Bone marrow (tissue), 2 donors: ENCODE data around the gene COX11.

Experiments
- DNase-seq, 2 donors: peaks; one replicate each; lab custom pipeline; 2025; lab: John Stamatoyannopoulos, UW

COX11 gene

GRCh38 chr17:54968262-54968987 is at the start of gene COX11, which contains the start of gene STXBP4:
COX11 (minus strand) TSS chr17:54968654; CDS start chr17:54968646, 8 bp downstream.
STXBP4 (plus strand) TSS chr17:54968765; CDS start chr17:54986220, 17,455 bp downstream.
- peak; percentile 73 to 89 for DNase-seq

- DNase-seq: no peak
Measured at GRCh38 chr17:55005520-55005919, 37.1 kb upstream of the COX11 start.

GRCh38 chr17:55004484-55004883 is 36.0 kb upstream of the COX11 start:
- no peak for DNase-seq

GRCh38 chr17:55002458-55002857 is 34.0 kb upstream of the COX11 start:
- no peak for DNase-seq

- DNase-seq: no peak
Measured at GRCh38 chr17:54996441-54996840, 28.0 kb upstream of the COX11 start.

DNA sequence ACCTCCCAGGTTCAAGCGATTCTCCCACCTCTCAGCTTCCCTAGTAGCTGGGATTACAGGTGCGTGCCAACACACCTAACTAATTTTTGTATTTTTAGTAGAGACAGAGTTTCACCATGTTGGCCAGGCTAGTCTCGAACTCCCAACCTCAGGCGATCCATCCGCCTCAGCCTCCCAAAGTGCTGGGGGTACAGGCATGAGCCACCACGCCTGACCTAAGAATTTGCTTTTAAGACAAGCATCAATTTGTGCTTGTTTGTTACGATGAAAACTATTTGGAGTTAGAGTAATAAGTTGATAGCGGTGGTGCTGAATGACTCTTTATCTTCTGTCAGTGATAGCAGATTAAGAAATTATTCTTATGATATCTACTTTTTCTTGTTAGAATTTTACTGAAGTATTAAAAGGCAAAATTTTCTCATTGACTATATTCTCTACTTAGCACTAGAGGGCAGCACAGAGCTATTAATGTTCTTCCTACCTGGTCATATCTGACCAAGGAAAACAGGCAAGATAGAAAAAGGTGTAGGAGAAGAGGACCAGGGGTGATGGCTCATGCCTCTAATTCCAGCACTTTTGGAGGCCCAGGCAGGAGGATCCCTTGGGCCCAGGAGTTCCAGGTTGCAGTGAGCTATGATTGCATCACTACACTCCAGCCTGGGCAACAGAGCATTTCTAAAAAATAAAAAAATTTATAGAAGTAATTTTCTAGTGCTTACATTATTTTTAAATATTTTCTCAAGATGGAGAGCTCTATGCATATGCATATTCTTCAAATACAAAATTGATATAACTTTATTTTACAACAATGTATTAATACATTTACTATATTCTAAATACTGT is 24.6 kb upstream of the COX11 start:
- peak in 1 of 2 donors; percentile 48 for DNase-seq

- DNase-seq: no peak
Measured at GRCh38 chr17:54991567-54991966, 23.1 kb upstream of the COX11 start.

GRCh38 chr17:54990118-54990517 is 21.7 kb upstream of the COX11 start:
- no peak for DNase-seq

DNA sequence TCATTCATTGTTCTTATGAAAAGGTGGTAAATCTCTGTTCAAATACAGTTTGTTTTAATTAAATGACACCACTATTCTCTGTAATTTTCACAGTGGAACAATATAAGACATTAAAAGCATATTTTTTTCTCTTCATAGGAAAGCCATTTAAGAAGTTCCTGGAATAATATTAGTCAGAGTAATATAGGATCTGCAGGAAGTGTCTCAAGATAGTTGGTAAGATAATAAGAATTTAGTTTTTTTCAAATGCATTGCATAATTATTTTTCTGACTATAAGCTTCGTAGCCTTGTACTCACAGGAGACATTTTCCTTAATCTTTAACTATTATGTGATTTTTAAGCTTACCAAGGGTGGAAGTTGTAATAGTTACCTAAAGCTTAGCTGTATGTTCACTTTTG is 17.0 kb upstream of the COX11 start:
- DNase-seq: no peak

DNA sequence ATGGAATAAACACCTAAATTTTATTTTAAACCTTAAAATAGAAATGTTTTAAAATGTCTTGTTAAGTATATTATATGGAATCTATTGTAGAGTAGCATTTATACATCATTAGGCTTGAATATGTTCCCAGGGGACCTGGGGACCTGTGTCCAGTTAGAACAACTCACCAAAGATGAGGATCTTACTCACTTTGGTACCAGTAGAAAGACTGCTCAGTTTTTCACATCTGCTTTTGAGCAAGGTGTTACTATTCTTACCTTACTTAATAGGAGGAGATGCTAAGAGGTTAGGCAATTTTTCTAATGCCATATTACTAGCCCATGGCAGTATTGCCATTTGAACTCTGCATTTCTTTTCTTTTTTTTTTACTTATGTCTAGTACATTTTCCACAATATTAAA is 14.8 kb upstream of the COX11 start:
- no peak for DNase-seq

- DNase-seq: no peak
Measured at GRCh38 chr17:54982399-54982798, 13.9 kb upstream of the COX11 start.

DNA sequence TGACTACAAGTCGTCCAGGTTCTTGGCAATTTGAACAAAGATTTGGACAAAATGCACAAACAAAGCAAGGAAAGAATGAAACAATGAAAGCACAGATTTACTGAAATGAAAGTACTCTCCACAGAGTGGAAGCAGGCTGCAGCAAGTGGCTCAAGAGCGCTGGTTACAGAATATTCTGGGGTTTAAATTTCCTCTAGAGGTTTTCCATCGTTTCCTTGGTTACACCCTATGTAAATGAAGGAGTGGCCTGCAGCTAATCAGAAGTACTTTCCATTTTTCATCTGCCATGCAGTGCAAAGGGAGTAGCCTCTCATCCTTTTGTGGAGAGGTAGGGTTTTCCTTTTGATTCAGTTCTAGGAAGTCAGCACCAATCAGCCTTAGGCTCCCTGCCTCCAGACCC is 11.9 kb upstream of the COX11 start:
- no peak for DNase-seq

- DNase-seq: no peak
Measured at GRCh38 chr17:54979657-54980056, 11.2 kb upstream of the COX11 start.

DNA sequence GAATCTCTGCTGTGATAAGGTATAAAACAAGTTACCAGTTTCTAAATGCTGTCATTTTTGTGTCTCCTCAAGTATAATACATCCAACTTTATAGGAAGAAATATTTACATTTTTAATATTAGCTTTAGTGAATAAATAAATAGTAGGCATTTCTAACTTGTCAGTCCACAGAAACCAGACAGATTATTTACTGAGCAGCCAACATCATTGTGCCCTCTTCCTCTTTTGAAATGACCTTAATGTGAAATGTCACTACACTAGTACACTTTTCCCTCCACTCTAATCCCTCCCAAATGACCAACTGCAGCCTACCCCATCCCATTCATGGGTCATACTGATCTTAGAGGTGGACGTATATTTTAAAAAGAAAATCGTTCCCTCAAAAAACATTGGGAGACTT is 9.3 kb upstream of the COX11 start:
- DNase-seq: no peak

DNA sequence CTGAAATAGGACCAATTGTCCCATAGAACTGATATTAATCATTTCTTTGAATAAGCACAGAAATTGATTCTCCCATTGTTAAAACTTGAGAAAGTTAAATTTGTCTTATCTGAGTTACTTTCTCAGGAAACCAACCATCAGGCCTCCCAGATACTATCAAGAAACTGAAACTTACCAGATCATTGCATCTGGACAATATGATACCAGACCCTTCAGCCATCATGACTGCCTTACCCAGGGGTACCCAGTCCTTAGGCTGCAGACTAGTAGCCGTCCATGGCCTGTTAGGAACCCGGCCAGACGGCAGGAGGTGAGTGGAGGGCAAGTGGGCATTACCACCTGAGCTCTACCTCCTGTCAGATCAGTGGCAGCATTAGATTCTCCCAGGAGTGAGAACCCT is 7.9 kb upstream of the COX11 start:
- DNase-seq: no peak

DNA sequence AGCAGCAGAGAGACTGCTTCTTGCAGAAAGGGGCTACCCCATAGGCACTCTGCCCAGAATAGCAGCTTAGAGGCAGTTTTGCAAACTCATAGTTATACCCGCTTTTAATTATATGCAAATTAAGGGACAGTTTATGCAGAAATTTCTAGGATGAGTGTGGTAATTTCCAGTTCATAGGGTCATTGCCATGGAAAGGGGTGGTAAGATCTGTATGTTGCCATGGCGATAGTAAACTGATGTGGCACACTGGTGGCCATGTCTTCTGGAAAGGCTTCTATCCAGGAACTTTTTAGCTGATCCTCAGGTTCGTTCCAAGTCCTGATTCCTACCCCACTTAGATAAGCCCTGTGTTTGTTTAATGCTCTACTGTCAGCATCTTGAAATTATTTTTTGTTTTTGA is 6.3 kb upstream of the COX11 start:
- no peak for DNase-seq

DNA sequence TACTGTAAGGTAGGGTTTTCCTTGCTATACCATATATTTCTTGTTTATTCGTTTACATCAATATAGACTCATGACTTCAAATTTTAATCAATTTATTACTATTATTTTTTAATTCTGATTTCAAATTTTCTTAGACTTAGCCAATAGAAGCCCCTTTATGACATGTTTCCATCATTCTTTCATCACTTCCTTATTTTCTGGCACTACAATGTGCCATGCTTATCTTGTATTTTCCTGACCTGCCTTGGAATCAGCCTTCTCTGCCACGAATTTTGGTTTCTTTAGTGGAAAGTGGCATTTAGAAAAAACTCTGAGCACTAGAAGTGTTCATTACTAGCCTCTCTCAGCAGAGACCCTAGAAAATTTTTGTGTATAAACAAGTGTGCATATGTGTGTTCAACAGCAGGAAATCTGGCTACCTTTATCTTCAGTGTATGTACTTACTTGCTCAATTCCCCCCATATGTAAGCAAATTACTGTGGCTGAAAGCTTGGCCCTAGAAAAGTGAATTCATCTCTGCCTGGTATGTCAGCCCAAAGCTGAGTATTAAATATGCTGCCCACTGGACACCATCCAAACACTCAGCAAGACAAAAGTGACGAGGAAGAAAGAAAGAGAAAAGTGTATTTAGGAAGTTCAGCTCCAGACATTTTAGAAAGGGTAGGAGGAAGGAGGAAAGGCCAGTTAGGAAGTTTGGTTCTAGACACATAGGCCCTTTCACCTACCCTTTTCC is 4.1 kb upstream of the COX11 start:
- DNase-seq: no peak

DNA sequence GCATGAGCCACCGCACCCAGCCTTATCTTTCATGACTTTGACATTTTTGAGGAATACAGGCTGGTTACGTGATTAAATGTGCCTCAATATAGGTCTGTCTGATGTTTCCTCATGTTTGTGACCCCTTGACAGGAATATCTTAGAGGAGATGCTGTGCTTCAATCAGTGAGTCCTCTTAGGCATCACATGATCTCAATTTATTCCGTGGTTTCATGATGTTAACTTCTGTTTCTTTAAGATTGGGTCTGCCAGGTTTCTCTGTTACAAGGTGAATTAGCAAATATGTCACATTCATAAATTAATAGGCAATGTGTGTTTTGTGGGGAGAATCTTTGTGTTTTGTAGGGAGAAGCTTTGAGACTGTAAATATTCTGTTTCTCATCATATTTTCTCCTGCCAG is 3.4 kb upstream of the COX11 start:
- DNase-seq: no peak

DNA sequence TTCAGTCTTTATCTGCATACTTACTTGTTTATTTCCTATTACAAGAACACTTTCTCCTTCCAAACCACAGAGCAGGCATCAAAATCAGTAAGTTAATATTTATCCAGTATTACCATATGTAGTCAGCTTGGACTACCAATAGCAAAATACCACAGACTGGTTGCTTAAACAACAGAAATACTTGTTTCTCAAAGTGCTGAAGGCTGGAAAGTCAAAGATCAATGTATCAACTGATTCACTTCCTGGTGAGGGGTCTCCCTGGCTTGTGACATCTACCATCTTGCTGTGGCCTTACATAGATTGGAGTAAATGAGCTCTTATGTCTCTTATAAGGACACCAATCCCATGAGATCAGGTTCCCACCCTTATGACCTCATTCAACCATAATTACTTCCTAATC is 2.7 kb upstream of the COX11 start:
- no peak for DNase-seq

DNA sequence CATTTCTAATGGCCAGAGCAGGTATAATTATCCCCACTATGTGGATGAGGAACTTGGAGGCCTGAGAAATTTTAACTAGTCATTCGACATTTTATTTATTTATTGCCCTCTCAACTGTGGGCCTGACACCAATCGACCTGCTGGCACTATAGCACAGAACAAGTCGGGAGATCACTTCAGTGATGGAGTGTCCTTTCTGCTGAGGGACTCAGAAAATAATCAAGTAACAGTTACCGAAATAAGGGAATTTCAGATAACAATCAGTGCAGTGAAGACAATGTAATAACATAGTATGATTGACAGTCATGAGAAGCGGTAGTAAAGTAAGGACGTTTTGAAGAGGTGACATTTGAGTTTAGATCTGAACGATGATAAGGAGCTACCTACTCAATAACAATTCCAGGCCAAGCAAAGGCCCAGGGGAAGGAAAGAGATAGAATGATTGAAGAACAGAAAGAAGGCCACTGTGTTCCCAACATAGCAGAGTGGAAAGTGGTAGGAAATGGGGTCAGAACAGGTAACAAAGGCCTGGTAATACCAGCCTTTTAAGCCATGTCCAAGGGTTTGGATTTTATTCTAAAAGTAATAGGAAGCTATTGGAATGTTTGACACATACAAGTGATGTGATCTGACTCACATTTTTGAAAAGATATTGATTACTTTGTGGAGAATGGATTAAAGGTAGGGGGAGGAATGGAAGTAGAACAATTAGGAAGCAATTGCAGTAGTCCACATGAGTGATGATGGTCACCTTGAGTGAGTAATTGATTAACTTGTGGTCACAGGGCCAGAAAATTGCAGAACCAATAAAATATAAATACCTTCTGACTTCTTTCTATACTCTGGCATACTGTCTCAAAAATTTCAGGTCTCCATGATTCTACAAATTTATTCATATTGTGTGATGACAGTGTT is 1.5 kb upstream of the COX11 start:
- DNase-seq: no peak

- DNase-seq: no peak
Measured at GRCh38 chr17:54968988-54969332, 506 bp upstream of the COX11 start.
